ENCODE measurements around the gene CADPS. TPM values are rescaled to one million over a fixed set of nuclear protein-coding genes. Genes with fewer than 3 reads are reported as not detected.

The CADPS gene
- polyA plus RNA-seq, 3 donors = 1.4 to 2.5 (median 2.2) TPM

DNA sequence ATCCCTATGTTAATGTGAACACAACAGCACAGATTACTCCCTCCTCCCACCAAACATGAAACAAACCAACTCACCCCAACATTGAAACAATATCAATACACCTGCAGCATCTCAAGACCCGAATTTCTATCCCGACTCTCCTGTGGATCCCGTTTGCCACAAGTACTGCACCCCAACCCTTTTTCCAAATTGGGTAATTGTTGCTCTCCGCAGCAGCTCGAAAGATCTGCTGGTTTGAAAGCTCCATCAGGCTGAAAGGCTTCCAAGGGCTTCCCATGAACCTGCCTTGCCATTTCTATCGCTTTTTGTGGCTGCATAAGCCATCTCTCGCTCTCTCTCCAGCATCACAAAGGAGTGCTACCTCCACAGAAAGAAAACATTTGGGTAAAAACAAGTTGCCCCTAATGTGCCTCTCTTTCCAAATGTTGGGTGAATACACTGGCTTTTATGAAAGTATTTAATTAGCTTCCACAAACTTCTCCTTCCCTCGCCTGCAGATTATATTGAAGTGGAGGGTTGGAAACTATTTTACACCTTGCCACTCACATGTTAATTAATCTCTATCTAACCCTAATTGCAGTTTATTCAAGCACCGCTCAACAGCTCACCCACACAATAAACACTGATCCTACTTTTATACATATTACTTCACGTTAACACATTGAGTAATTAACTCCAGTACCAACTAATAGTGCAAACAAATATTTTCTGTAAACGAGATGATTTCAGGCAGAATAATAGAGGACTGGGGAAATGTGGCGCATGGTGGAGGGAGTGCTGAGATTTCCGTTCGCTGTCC lies 499.4 kb downstream of the CADPS start:
- no peak for DNase-seq

- DNase-seq = no peak
Observed at GRCh38 chr3:62374341-62375218, 500.6 kb downstream of the CADPS start.

GRCh38 chr3:62373714-62374333 lies 501.4 kb downstream of the CADPS start:
- DNase-seq = no peak

DNA sequence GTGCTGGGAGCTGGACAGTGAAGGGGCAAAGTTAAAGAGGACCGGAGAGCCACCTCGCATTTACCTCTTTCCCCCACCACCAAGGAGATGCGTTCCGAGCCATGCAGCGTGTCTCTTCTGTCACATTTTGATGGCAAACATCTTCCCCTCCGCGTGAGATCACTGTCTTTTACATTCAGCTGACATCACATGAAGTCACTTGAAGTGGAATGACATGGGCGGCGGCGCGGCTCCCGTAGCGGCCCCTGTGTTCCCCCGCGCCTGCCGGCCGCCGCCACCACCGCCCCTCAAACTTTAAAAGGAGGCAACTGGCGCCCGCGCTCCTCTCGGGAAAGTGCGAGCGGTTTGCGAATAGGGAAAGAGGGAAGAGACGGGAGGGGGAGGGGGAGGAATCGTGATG lies 502.0 kb downstream of the CADPS start, which contains the start of gene FEZF2:
Gene FEZF2, minus strand, starts transcription at position 336 of the 400 bp plus-strand sequence. CDS start 682 bp downstream, outside the sequence.
- no peak for DNase-seq

DNA sequence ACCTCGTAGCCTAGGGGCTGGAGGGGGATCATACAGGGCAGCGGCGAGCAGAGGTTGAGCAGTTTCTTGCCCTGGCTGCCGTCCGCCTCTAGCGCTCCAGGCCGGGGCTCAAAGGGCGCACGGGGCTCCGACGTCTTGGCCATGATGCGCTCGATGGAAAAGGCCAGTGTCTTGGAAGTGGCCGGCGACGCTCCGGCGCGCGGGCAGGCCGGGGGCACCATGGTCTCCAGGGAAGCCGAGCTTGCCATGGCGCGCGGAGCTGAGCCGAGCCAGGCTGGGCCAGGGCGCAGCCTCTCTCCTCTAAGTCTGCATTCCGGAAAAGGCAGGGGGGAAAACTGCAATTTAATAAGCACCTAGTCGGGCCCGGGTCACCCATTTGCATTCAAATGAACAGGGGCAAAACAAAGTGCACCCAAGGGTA lies 502.6 kb downstream of the CADPS start:
- DNase-seq = no peak

DNA sequence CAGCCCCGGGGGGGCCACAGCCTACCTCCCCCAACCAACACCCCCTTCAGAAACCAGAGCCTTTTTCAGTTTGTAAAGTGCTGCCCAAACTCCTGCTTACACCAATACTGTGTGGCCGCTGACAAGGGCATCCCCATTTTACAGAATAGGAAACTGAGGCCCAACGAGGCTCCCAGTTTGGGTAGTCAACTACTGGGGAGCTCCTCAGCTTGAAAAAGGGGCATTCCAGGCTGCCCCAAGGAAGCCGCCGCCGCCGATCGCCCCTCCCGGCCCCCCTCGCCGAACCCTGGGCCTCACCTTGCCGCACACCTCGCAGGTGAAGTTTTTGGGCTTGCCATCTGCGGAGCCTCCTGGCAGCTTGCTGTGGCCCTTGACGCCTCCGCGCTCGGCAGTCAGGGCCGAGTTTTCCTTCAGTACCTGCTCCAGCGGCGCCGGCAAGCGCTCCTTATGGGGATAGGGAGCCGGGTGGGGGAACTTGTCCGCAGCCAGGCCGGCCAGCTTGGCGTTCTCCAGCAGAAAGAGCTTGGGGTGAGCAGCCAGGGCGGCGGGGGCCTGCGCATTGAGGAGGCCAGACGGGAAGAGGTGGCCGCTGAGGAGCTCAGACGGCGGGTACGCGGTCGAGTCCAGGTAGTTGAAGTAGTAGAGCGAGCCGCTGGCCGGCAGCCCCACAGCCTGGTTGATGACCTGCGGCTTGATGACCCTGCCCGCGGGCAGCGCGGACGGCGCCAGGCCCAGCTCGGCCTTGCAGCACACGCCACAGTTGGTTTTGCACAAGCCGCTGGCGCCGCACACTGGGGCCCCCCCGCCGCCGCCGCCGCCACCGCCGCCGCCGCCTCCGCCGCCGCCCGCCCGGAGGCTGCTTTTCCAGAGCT lies 503.3 kb downstream of the CADPS start:
- DNase-seq = no peak

DNA sequence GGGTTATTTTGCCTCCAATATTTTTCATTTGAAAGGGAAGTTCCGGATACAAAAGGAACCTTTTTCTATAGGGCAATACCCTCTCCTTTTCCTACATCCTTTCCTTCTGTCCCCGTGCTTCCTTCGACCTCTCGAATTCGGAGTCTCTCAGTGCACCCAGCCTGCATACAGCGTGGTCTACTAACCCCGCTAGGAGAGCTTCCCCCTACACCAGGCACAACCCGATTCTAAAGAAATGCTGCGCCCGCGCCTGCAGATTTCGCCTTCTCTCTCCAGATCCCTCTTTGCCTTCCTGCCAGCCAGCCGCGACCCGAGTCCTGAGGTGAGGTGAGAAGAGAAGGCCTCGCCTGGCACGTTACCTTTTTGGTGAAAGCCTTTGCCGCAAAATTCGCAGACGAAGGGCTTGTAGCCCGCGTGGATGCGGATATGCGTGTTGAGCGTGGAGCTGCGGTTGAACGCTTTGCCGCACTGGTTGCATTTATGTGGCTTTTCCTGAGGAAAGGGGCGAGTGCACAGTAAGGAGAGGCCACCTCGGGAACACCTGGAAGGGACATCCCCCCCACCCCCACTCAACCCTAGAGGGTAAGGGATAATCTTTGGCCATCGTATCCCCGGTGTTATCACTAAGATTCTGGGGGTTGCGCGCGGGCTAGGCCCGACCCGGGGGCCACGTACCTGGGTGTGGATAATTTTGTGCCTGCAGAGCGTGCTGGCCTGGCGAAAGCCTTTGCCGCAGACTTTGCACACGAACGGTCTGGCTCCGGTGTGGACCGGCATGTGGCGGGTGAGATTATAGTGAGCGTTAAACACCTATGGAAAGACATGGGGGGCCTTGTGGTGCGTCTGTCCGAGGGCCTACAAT lies 504.1 kb downstream of the CADPS start:
- DNase-seq = no peak

DNA sequence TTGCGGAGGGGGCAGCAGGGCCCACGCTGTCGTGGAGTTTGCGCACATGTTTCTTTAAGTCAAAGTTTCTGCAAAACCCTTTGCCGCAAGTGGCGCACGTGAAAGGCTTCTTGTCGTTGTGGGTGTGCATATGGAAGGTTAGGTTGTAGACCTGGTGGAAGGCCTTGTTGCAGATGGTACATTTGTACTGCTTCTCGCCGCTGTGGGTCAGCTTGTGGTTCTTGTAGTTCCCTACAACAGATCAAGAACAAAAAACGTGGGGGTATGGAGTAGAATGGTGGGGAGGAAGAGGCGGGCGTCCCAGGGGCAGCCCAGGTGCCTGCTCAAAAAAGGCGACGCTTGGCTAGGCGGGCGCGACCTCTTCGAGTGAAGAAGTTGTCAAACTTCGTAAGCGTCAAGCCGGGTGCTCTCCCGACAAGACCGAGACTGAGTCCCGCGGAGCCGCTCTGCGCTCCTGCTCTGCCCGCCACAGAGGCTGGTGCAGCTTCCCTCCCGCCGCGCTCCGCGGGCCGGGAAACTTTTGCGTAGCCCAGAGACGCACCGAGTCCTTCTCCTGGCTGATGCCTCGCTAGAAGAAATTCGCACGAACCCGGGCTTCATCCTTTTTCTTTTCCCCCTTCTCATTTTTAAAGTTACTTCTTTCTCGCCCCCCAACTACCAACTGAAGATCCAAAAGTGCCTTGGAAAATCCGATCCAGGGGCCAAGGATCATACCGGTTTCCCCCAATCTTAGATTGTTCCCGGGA lies 504.9 kb downstream of the CADPS start:
- DNase-seq = no peak

DNA sequence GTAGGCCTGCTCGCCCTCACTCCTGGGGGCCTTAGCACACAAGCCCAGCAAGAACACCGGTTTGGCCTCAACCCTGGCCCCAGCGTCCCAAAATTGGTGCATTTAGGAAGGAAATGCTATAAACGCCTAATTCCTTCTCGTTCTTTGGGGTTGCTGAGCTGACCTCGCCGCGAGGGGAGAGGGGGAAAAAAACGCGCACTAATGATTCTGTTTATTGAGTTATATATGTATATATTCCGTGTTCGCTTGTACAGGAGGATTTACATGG lies 505.8 kb downstream of the CADPS start:
- no peak for DNase-seq

- DNase-seq = no peak
Observed at GRCh38 chr3:62368705-62369475, 506.3 kb downstream of the CADPS start.

DNA sequence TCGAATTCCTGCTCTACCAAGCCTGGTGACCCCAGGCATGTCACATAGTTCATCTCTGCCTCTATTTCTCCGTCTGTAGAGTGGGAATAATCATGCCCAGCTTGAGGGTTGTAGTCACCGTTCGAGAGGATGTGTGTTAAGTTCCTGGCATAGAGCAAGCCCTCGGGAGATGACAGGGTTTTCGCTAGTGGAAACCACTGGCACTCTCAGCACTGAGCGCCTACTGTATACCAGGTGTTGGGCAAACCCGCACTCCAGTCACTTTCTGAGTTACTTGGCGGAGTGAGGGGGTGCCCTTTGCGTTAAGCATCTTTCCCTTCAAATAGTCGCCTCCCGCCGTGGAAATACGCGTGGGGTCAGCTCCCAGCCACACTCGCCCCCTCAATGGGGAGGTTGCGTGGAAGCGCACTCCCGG lies 506.9 kb downstream of the CADPS start:
- DNase-seq = no peak

GRCh38 chr3:62367763-62368195 lies 507.4 kb downstream of the CADPS start:
- DNase-seq = no peak

DNA sequence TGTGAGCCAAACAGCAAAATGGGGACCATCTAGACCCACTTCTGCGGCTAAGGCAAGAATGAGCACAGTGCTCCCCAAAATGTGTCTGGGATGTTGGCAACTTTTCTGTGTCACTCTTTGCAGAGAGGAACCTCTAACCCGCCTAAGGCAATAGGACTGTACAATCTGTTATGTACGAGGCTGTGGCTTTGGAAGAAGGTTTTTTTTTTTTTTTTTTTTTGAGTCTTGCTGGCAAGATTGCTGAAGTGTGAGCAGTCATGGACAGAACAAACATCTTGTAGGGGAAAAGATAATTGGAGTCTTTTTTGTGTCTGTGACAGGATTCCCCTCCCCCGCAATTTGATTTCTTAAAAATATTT lies 509.1 kb downstream of the CADPS start:
- no peak for DNase-seq

DNA sequence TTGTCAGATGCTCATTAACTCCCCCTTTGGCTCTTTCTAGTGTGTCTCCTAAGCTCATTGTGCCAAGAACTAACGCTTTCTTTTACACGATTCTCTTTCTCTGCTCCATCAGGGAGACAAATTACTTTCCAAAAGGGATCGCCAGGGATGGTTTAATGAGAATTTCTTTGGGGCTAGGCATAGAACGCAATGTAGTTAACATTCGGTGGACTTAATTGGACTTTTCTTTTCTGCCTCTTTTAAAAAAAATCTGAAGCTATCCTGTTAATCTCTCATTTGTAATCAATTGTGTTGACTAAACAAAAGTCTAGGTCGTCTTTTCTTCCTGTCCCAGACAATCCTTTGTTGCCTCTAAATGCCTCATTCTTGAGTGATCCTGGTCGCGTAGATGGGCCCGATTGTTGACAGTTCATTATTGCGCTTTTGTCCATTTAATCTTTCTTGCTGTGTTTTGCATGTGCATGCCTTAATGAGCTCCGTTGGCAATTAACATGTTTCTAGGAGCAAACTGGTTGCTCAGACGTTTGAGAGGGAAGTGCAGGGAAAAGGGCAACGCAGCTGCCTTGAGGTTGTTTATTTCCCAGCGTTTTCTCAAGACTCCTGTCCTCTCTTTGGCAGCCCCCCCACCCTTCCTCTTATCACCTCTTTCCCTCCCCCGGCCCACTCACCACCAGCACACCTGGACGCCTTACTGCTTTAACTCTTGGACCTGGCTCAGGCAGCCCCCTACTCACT lies 509.7 kb downstream of the CADPS start:
- no peak for DNase-seq

GRCh38 chr3:62364191-62364590 lies 511.0 kb downstream of the CADPS start:
- no peak for DNase-seq

- DNase-seq = no peak
Observed at GRCh38 chr3:62363275-62363674, 511.9 kb downstream of the CADPS start.

DNA sequence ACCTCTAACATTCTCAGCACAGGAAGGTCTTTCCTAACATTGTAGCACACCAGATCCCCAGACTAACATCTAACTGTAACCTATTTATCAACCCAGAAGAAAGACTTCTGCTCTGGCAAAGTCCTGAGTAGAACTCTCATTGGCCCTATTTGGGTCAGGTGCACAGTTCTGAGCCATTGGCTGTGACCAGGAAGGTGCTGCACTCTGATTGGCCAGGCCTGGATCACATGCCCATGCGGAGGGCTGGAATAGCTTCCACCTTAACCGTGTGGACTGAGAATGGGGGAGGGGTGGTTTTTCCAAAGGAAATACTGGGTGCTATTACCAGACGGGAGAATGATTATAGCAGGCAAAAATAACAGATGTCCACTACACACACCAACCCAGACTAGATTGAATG lies 513.4 kb downstream of the CADPS start:
- no peak for DNase-seq

GRCh38 chr3:62361261-62361660 lies 514.0 kb downstream of the CADPS start:
- no peak for DNase-seq

All from renal pelvis (tissue), 4 donors.